HCT116 (cell line): ENCODE data around the gene IL31. TPM values are rescaled to one million over a fixed set of nuclear protein-coding genes. Genes with fewer than 3 reads are reported as not detected.

Experiments used
- ATAC-seq: fragments of 200-7000 bp; cut with Tn5 transposase; 2 replicates; pipeline ENCODE4 v1.9.1; 2020; ENCODE audit warnings: mild to moderate bottlenecking, moderate library complexity
- BruUV-seq: library from RNA; stranded (reverse); fragments of 400-500 nt; replicated peaks from 2 replicates; lab custom pipeline; 2021; lab: Mats Ljungman, UMichigan
- CTCF ChIA-PET: fragments of 300-600 bp; sonication (Branson Sonifier 250); formaldehyde crosslinking; loops from one replicate; lab custom pipeline; 2021; ENCODE audit warnings: antibody characterized with exemption; lab: Charles Lee
- POLR2A ChIA-PET: fragments of 300-600, 350-600 bp; sonication (Branson Sonifier 250); formaldehyde crosslinking; loops from one replicate; lab custom pipeline; 2021; ENCODE audit warnings: antibody characterized with exemption; lab: Charles Lee
- RAD21 ChIA-PET, 2 experiments: fragments of 300-600 bp; sonication (Branson Sonifier 250); formaldehyde crosslinking; loops; one replicate each; lab custom pipeline; 2023; ENCODE audit warnings: low total read pairs in 2 of 2; ENCODE audit not compliant: uncharacterized antibody in 2 of 2, unreplicated experiment in 2 of 2, low non-redundant PET in 1 of 2; lab: Charles Lee
- DNase-seq: peaks from one replicate; pipeline ENCODE4 v3.0.0-alpha.2; 2010; ENCODE audit warnings: low read depth, low spot score
- H2AFZ ChIP-seq: fragments of 200-600 bp; shearing (Covaris generic), sonication (generic); 2 replicates; pipeline ENCODE4 v1.6.1; 2017; ENCODE audit warnings: low read depth, mixed run types, mixed read lengths, antibody characterized with exemption, low read length; ENCODE audit not compliant: poor library complexity, severe bottlenecking
- H3K27ac ChIP-seq: 2 replicates; pipeline ENCODE4 v1.5.1; 2012; ENCODE audit warnings: low read depth, low read length
- H3K27me3 ChIP-seq: fragments of 200-600 bp; sonication (generic); 2 replicates; pipeline ENCODE4 v1.6.1; 2016; ENCODE audit warnings: mixed run types, low read length, mixed read lengths; ENCODE audit not compliant: insufficient read depth
- H3K36me3 ChIP-seq, 2 experiments: fragments of 200-500 bp in 1 of 2; fragments of 200-600 bp in 1 of 2; sonication (Bioruptor generic) in 1 of 2; sonication (generic) in 1 of 2; 2 replicates each; pipeline versions ENCODE4 v1.5.1 to v1.6.1; 2014 to 2016; ENCODE audit warnings: low read length in 2 of 2, inconsistent platforms in 1 of 2, mixed read lengths in 1 of 2, mixed run types in 1 of 2; ENCODE audit not compliant: insufficient read depth in 2 of 2, control insufficient read depth in 1 of 2
- H3K4me1 ChIP-seq, 2 experiments: fragments of 200-600 bp in 1 of 2; sonication (generic) in 1 of 2; 2 replicates each; pipeline versions ENCODE4 v1.5.1 to v1.6.1; 2012 to 2017; ENCODE audit warnings: low read length in 2 of 2, inconsistent platforms in 1 of 2, mild to moderate bottlenecking in 1 of 2, mixed read lengths in 1 of 2, mixed run types in 1 of 2, moderate library complexity in 1 of 2; ENCODE audit not compliant: insufficient read depth in 2 of 2, control insufficient read depth in 1 of 2
- H3K4me2 ChIP-seq: fragments of 200-600 bp; sonication (generic); 2 replicates; pipeline ENCODE4 v1.6.1; 2017; ENCODE audit warnings: mixed run types, low read length, mixed read lengths
- H3K4me3 ChIP-seq, 2 experiments: fragments of 200-600 bp in 1 of 2; sonication (generic) in 1 of 2; replicated peaks in 1 of 2; 2 replicates each; pipeline ENCODE4 v1.5.1; 2011 to 2016; ENCODE audit warnings: low read length in 2 of 2, control low read depth in 1 of 2, low read depth in 1 of 2, mild to moderate bottlenecking in 1 of 2, mixed read lengths in 1 of 2, mixed run types in 1 of 2
- H3K79me2 ChIP-seq: fragments of 200-600 bp; sonication (generic); 2 replicates; pipeline ENCODE4 v1.6.1; 2017; ENCODE audit warnings: mild to moderate bottlenecking, mixed run types, low read length, moderate library complexity, mixed read lengths; ENCODE audit not compliant: insufficient read depth
- H3K9ac ChIP-seq: fragments of 200-600 bp; sonication (generic); 2 replicates; pipeline ENCODE4 v1.6.1; 2016; ENCODE audit warnings: low read length, mixed read lengths
- H3K9me2 ChIP-seq: fragments of 200-600 bp; sonication (generic), shearing (Covaris generic); 2 replicates; pipeline ENCODE4 v1.6.1; 2017; ENCODE audit warnings: mixed run types, mild to moderate bottlenecking, moderate library complexity; ENCODE audit not compliant: insufficient read depth
- H3K9me3 ChIP-seq, 2 experiments: fragments of 200-500 bp in 1 of 2; fragments of 200-600 bp in 1 of 2; sonication (Bioruptor generic) in 1 of 2; sonication (generic) in 1 of 2; 2 replicates each; pipeline ENCODE4 v1.6.1; 2014 to 2017; ENCODE audit warnings: low read length in 2 of 2, mixed read lengths in 2 of 2, inconsistent platforms in 1 of 2, low read depth in 1 of 2, mild to moderate bottlenecking in 1 of 2, mixed run types in 1 of 2, moderate library complexity in 1 of 2; ENCODE audit not compliant: control insufficient read depth in 1 of 2, insufficient read depth in 1 of 2
- H4K20me1 ChIP-seq: fragments of 200-600 bp; sonication (generic), shearing (Covaris generic); 2 replicates; pipeline ENCODE4 v1.6.1; 2017; ENCODE audit warnings: mixed run types, mild to moderate bottlenecking, moderate library complexity; ENCODE audit not compliant: insufficient read depth
- CBX3 ChIP-seq: IDR thresholded peaks from 2 replicates; pipeline ENCODE4 v1.6.1; 2012; ENCODE audit warnings: low read depth
- CEBPB ChIP-seq: IDR thresholded peaks from 2 replicates; pipeline ENCODE4 v1.6.1; 2012; ENCODE audit warnings: low read depth
- EGR1 ChIP-seq: IDR thresholded peaks from 2 replicates; pipeline ENCODE4 v1.6.1; 2012; ENCODE audit warnings: low read depth
- ELF1 ChIP-seq: IDR thresholded peaks from 2 replicates; pipeline ENCODE4 v1.6.1; 2012; ENCODE audit warnings: low read depth, borderline replicate concordance
- EZH2 ChIP-seq: fragments of 200-600 bp; sonication (generic); IDR thresholded peaks from 2 replicates; pipeline ENCODE4 v1.6.1; 2017; ENCODE audit warnings: antibody characterized with exemption, mixed run types
- EZH2phosphoT487 ChIP-seq: fragments of 200-600 bp; IDR thresholded peaks from 2 replicates; pipeline ENCODE4 v1.6.1; 2018; ENCODE audit warnings: antibody characterized with exemption, borderline replicate concordance
- FOSL1 ChIP-seq: IDR thresholded peaks from 2 replicates; pipeline ENCODE4 v1.6.1; 2012; ENCODE audit warnings: low read depth
- POLR2AphosphoS5 ChIP-seq: IDR thresholded peaks from 2 replicates; pipeline ENCODE4 v1.6.1; 2011; ENCODE audit warnings: mild to moderate bottlenecking, low read depth, low read length, moderate library complexity
- RAD21 ChIP-seq: IDR thresholded peaks from 2 replicates; pipeline ENCODE4 v1.6.1; 2012; ENCODE audit warnings: low read depth, mild to moderate bottlenecking
- SIN3A ChIP-seq: IDR thresholded peaks from 2 replicates; pipeline ENCODE4 v1.6.1; 2012; ENCODE audit warnings: low read depth
- SP1 ChIP-seq: IDR thresholded peaks from 2 replicates; pipeline ENCODE4 v1.6.1; 2012; ENCODE audit warnings: low read depth
- SRF ChIP-seq: IDR thresholded peaks from 2 replicates; pipeline ENCODE4 v1.6.1; 2012; ENCODE audit warnings: low read depth
- TCF7L2 ChIP-seq: IDR thresholded peaks from 2 replicates; pipeline ENCODE4 v1.7.0; 2011; ENCODE audit warnings: borderline replicate concordance, inconsistent platforms; ENCODE audit not compliant: insufficient read depth, insufficient read length; ENCODE audit errors: extremely low read depth
- YY1 ChIP-seq: IDR thresholded peaks from 2 replicates; pipeline ENCODE4 v1.6.1; 2011; ENCODE audit warnings: low read length, low read depth, moderate library complexity, mild to moderate bottlenecking; ENCODE audit not compliant: insufficient replicate concordance; ENCODE audit errors: extremely low read depth
- ZFX ChIP-seq: fragments of 450-650 bp; IDR thresholded peaks from 2 replicates; pipeline ENCODE4 v1.6.1; 2017
- ZNF274 ChIP-seq: fragments of 200-500 bp; sonication (Bioruptor generic); IDR thresholded peaks from 2 replicates; pipeline ENCODE4 v1.6.1; 2014; ENCODE audit warnings: mild to moderate bottlenecking, low read depth, low read length, inconsistent platforms
- intact Hi-C: fragments of 100-400 bp; cut with micrococcal nuclease; formaldehyde crosslinking; loops from 2 replicates; pipeline ENCODE4 v1.10.0; 2022
- total RNA-seq: library from RNA; stranded (reverse); gene quantifications from one replicate; pipeline ENCODE4 v1.2.1, GENCODE V29; 2021; ENCODE audit not compliant: unreplicated experiment
- TF ChIP-seq, protein P1 (sequence below): IDR thresholded peaks from 2 replicates; pipeline ENCODE4 v1.6.1; 2012
- TF ChIP-seq, protein P2 (sequence below): IDR thresholded peaks from 2 replicates; pipeline ENCODE4 v1.6.1; 2012
- TF ChIP-seq, protein P3 (sequence below): IDR thresholded peaks from 2 replicates; pipeline ENCODE4 v1.6.1; 2012; ENCODE audit warnings: low read depth

IL31 gene
- total RNA-seq, 1 experiment from 2014 or later = not detected

DNA sequence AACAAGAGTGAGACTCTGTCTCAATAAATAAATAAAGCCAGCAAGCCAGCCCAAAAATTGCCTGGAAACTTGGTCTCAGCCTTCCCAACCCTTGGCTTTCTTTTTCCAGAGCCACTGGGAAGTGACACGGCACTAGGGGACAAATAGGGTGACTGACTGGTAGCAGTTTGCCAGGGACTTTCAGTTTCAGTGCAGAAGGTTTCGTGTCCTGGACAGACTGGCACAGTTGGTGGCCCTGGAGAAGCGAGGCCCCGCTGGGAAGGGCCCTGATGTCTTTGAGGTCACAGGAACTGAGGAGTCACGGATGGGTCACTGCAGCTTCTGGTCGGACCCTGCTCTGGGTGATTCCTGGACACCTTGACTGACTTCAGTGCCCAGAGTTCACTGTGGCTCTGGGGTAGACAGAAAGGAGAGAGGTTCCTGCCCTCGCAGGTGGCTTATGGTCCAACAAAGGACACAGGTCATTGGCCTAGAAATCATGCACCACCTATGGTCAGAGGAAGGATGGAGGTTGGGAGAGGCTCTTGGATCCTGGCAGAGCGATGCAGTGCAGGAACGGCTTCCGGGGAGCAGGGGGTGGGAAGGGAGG lies 11.6 kb upstream of the IL31 start:
- H3K4me3 ChIP-seq = no peak overlapping the region
- no peaks in the 10 kb centered on the region for H3K27me3 ChIP-seq
- no peak overlapping the region for H3K27ac ChIP-seq
- TF ChIP-seq FOSL1 (no peak), EZH2 (no peak), SIN3A (no peak)
- TF ChIP-seq, all 23 proteins: peak for 0
- RAD21 ChIA-PET = no interaction called here
- intact Hi-C loops = no loop called here
- H2AFZ ChIP-seq = no peak overlapping the region
- BruUV-seq = no TSS peak
- H3K79me2 ChIP-seq = no peaks in the 10 kb centered on the region
- no peak overlapping the region for H3K4me2 ChIP-seq
- ATAC-seq = no peak
- H4K20me1 ChIP-seq = no peaks in the 10 kb centered on the region
- no peaks in the 10 kb centered on the region for H3K4me1 ChIP-seq
- POLR2A ChIA-PET = no interaction called here
- no peak overlapping the region for H3K9ac ChIP-seq
- CTCF ChIA-PET = no interaction called here
- H3K9me3 ChIP-seq = no peaks in the 10 kb centered on the region
- no peaks in the 10 kb centered on the region for H3K36me3 ChIP-seq
- H3K9me2 ChIP-seq = no peaks in the 10 kb centered on the region
- DNase-seq = no peak

DNA sequence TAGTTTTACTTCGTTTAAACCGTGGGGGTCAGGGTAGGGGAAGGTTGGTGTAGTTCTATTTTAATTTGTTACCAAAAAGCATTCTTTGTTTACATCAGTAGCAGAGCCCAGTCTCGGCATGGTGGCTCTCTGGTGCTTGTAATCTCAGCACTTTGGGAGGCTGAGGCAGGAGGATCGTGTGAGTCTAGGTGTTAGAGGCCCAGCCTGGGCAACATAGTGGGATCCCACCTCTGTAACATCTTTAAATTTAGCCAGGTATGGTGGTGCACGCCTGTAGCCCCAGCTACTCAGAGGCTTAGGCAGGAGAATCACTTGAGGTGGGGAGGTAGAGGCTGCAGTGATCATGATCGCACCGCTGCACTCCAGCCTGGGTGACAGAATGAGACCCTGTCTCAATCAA lies 11.1 kb upstream of the IL31 start:
- Histone ChIP-seq H3K4me2 (no peak overlapping the region), H3K4me3 (no peak overlapping the region), H3K27ac (no peak overlapping the region), H3K79me2 (no peaks in the 10 kb centered on the region), H3K4me1 (no peaks in the 10 kb centered on the region), H3K36me3 (no peaks in the 10 kb centered on the region), H3K9me2 (no peaks in the 10 kb centered on the region), H3K9me3 (no peaks in the 10 kb centered on the region), H2AFZ (no peak overlapping the region), H3K27me3 (no peaks in the 10 kb centered on the region), H3K9ac (no peak overlapping the region), H4K20me1 (no peaks in the 10 kb centered on the region)
- no peak for ATAC-seq
- CTCF ChIA-PET = no interaction called here
- BruUV-seq = no TSS peak
- RAD21 ChIA-PET = no interaction called here
- POLR2A ChIA-PET = no interaction called here
- no peak for DNase-seq
- intact Hi-C loops = no loop called here
- TF ChIP-seq CBX3 (no peak), EZH2phosphoT487 (no peak), SRF (no peak), YY1 (no peak), SP1 (no peak), EGR1 (no peak), ZFX (no peak), TCF7L2 (no peak), RAD21 (no peak), CEBPB (no peak), FOSL1 (no peak), POLR2AphosphoS5 (no peak), EZH2 (no peak), ZNF274 (no peak), ELF1 (no peak)
- TF ChIP-seq, protein P1, sequence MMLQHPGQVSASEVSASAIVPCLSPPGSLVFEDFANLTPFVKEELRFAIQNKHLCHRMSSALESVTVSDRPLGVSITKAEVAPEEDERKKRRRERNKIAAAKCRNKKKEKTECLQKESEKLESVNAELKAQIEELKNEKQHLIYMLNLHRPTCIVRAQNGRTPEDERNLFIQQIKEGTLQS = no peak
- TF ChIP-seq, protein P2, sequence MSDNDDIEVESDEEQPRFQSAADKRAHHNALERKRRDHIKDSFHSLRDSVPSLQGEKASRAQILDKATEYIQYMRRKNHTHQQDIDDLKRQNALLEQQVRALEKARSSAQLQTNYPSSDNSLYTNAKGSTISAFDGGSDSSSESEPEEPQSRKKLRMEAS = no peak
- TF ChIP-seq, protein P3, sequence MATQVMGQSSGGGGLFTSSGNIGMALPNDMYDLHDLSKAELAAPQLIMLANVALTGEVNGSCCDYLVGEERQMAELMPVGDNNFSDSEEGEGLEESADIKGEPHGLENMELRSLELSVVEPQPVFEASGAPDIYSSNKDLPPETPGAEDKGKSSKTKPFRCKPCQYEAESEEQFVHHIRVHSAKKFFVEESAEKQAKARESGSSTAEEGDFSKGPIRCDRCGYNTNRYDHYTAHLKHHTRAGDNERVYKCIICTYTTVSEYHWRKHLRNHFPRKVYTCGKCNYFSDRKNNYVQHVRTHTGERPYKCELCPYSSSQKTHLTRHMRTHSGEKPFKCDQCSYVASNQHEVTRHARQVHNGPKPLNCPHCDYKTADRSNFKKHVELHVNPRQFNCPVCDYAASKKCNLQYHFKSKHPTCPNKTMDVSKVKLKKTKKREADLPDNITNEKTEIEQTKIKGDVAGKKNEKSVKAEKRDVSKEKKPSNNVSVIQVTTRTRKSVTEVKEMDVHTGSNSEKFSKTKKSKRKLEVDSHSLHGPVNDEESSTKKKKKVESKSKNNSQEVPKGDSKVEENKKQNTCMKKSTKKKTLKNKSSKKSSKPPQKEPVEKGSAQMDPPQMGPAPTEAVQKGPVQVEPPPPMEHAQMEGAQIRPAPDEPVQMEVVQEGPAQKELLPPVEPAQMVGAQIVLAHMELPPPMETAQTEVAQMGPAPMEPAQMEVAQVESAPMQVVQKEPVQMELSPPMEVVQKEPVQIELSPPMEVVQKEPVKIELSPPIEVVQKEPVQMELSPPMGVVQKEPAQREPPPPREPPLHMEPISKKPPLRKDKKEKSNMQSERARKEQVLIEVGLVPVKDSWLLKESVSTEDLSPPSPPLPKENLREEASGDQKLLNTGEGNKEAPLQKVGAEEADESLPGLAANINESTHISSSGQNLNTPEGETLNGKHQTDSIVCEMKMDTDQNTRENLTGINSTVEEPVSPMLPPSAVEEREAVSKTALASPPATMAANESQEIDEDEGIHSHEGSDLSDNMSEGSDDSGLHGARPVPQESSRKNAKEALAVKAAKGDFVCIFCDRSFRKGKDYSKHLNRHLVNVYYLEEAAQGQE = no peak
